ENCODE data around the gene PLTP.
"Not testable (repeated sequence)": the region's sequence is repeated elsewhere in the genome, so short reads cannot be mapped to it uniquely, and the experiment has no call there.

Gene PLTP

DNA sequence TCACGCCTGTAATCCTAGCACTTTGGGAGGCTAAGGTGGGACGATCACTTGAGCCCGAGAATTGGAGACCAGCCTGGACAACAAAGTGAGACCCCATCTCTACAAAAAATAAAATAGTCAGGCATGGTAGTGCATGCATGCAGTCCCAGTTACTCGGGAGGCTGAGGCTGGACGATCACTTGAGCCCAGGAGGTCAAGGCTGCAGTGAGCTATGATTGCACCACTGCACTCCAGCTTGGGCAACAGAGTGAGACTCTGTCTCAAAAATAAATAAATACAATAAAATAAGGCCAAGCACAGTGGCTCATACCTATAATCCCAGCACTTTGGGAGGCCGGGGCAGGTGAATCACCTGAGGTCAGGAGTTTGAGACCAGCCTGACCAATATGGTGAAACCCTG lies 10.6 kb downstream of the PLTP start:
- not testable (repeated sequence) for H3K4me3 ChIP-seq (ENCODE audit: low read depth in 1 of 2, low read length in 2 of 2); H3K9me3 ChIP-seq (ENCODE audit: control insufficient read depth in 1 of 2, low read length in 2 of 2); H3K4me1 ChIP-seq (ENCODE audit: control insufficient read depth in 1 of 2, insufficient read depth in 2 of 2, low read length in 2 of 2); H3K27ac ChIP-seq (ENCODE audit: low read length); H3K27me3 ChIP-seq (ENCODE audit: low read depth, low read length)
- H3K36me3 ChIP-seq (ENCODE audit: control insufficient read depth in 1 of 2, insufficient read depth in 2 of 2, low read length in 2 of 2), result peaks cover 28 to 55% of the 10 kb centered on the region in 2 donors

DNA sequence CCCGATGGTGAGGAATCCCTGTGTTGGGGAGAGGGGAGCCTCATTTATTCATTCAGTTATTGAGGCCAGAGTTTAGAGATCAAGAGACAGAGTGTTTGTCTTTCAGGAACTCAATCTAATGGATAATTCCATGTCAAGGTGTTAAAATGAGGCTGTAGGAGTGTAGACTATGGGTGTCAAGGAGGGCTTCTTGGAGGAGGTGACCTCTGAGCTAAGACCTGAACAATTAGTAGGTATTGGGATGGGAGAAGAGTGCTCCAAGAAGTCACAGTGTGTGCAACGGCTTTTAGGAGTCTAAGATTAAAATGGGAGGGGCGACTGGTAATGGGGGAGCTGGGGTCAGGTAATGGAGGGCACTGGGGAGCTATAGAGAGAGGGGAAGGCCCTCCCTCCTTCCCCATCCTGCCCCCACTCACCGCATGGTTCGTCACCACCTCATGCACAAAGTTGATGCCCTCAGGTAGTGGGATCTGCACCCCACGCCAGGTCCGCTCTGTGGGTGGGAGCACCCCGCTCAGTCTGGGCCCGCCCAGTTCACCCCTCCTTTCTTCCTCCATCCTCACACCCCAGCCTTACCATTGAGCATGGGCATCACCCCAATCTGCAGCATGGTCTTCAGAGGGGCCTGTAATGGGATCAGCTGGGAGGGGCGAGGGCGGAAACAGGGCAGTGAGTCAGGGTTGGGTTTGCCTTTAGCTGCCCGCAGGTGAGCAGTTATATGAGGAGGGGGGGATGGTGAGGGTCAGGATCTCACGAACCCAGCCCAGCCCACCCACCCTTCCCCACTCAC lies 12.7 kb downstream of the PLTP start:
- H3K4me3 ChIP-seq (ENCODE audit: low read depth in 1 of 2, low read length in 2 of 2), result no peak overlapping the region
- peaks cover 24 to 55% of the 10 kb centered on the region in 2 donors for H3K36me3 ChIP-seq (ENCODE audit: control insufficient read depth in 1 of 2, insufficient read depth in 2 of 2, low read length in 2 of 2)

DNA sequence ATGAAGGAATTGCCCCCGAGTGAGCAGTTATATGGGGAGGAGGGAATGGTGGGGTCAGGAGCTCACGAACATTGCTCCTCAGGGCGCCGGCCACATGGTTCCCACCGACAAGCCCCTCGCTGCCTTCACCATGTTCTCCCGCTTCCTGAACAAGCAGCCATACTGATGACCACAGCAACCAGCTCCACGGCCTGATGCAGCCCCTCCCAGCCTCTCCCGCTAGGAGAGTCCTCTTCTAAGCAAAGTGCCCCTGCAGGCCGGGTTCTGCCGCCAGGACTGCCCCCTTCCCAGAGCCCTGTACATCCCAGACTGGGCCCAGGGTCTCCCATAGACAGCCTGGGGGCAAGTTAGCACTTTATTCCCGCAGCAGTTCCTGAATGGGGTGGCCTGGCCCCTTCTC lies 13.7 kb downstream of the PLTP start:
- no peaks in the 10 kb centered on the region for H3K4me1 ChIP-seq (ENCODE audit: control insufficient read depth in 1 of 2, insufficient read depth in 2 of 2, low read length in 2 of 2)
- no peak overlapping the region for H3K27ac ChIP-seq (ENCODE audit: low read length)
- H3K36me3 ChIP-seq (ENCODE audit: control insufficient read depth in 1 of 2, insufficient read depth in 2 of 2, low read length in 2 of 2), result peaks cover 30 to 61% of the 10 kb centered on the region in 2 donors
- no peak overlapping the region for H3K4me3 ChIP-seq (ENCODE audit: low read depth in 1 of 2, low read length in 2 of 2)
- H3K9me3 ChIP-seq (ENCODE audit: control insufficient read depth in 1 of 2, low read length in 2 of 2), result no peaks in the 10 kb centered on the region
- no peaks in the 10 kb centered on the region for H3K27me3 ChIP-seq (ENCODE audit: low read depth, low read length)

More for the DNA sequence above, 12.7 kb downstream of the PLTP start:
- Histone ChIP-seq H3K4me1 (ENCODE audit: control insufficient read depth in 1 of 2, insufficient read depth in 2 of 2, low read length in 2 of 2) (no peaks in the 10 kb centered on the region), H3K9me3 (ENCODE audit: control insufficient read depth in 1 of 2, low read length in 2 of 2) (no peaks in the 10 kb centered on the region), H3K27me3 (ENCODE audit: low read depth, low read length) (no peaks in the 10 kb centered on the region), H3K27ac (ENCODE audit: low read length) (no peak overlapping the region)

DNA sequence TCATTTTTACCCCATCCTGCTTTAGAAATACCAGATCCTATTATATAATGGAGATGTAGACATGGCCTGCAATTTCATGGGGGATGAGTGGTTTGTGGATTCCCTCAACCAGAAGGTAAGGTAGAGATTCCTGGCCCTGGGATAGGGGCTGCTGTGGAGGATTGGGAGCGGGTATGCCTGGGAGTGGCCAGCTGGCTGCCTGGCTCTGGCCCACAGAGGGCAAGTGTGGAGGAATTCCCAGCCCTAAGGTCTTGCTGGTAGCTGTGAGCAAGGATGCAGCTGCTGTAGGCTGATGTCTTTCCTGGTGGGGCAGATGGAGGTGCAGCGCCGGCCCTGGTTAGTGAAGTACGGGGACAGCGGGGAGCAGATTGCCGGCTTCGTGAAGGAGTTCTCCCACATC lies 14.3 kb downstream of the PLTP start:
- no peak overlapping the region for H3K27ac ChIP-seq (ENCODE audit: low read length)
- H3K36me3 ChIP-seq (ENCODE audit: control insufficient read depth in 1 of 2, insufficient read depth in 2 of 2, low read length in 2 of 2), result peaks cover 30 to 67% of the 10 kb centered on the region in 2 donors
- no peaks in the 10 kb centered on the region for H3K9me3 ChIP-seq (ENCODE audit: control insufficient read depth in 1 of 2, low read length in 2 of 2)
- peaks cover 5% of the 10 kb centered on the region in 2 donors for H3K4me1 ChIP-seq (ENCODE audit: control insufficient read depth in 1 of 2, insufficient read depth in 2 of 2, low read length in 2 of 2)
- no peaks in the 10 kb centered on the region for H3K27me3 ChIP-seq (ENCODE audit: low read depth, low read length)
- no peak overlapping the region for H3K4me3 ChIP-seq (ENCODE audit: low read depth in 1 of 2, low read length in 2 of 2)

DNA sequence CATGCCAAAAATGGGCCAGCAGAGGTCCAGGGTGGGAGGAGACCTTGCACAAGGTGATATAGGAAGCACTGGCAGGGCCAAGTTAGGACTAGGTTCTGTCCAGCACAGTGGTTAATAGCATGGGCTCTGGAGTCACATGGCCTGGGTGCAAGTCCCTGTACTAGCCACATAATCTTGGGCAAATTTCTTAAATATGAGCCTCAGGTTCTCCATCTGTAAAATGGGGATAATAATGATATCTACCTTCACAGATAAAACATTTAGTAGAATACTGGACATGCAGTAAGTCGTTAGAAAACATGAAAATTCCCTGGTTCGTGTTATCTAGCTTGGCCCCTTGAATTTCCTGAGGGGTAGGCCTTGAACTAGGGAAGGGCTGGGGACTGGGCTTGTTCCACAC lies 14.7 kb downstream of the PLTP start:
- H3K36me3 ChIP-seq (ENCODE audit: control insufficient read depth in 1 of 2, insufficient read depth in 2 of 2, low read length in 2 of 2), result peaks cover 30 to 65% of the 10 kb centered on the region in 2 donors
- no peaks in the 10 kb centered on the region for H3K27me3 ChIP-seq (ENCODE audit: low read depth, low read length)
- peaks cover 8 to 9% of the 10 kb centered on the region in 2 donors for H3K4me1 ChIP-seq (ENCODE audit: control insufficient read depth in 1 of 2, insufficient read depth in 2 of 2, low read length in 2 of 2)
- H3K27ac ChIP-seq (ENCODE audit: low read length), result no peak overlapping the region
- H3K4me3 ChIP-seq (ENCODE audit: low read depth in 1 of 2, low read length in 2 of 2), result no peak overlapping the region
- H3K9me3 ChIP-seq (ENCODE audit: control insufficient read depth in 1 of 2, low read length in 2 of 2), result no peaks in the 10 kb centered on the region

DNA sequence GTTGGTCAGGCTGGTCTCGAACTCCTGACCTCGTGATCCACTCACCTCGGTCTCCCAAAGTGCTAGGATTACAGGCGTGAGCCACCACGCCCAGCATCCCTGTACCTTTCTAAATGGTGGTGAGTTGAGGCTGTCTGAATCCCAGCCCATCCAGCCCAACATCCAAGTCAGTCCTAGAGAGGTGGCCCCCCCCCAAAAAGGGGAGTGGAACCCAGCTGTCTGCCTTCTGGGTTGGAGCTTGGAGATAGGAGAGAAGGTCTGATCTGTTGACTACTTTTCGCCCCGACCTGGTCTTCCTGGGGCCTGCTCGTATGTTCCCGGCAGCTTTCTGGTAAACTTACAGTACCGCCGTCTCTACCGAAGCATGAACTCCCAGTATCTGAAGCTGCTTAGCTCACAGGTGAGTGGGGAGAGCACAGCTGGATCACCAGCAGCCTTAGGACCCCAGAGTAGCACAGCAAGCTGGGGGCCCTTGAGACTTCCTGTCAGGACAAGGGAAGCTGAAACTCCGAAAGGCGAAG lies 15.3 kb downstream of the PLTP start:
- H3K4me3 ChIP-seq (ENCODE audit: low read depth in 1 of 2, low read length in 2 of 2), result no peak overlapping the region
- H3K27me3 ChIP-seq (ENCODE audit: low read depth, low read length), result no peaks in the 10 kb centered on the region
- no peaks in the 10 kb centered on the region for H3K9me3 ChIP-seq (ENCODE audit: control insufficient read depth in 1 of 2, low read length in 2 of 2)
- peaks cover 30 to 60% of the 10 kb centered on the region in 2 donors for H3K36me3 ChIP-seq (ENCODE audit: control insufficient read depth in 1 of 2, insufficient read depth in 2 of 2, low read length in 2 of 2)
- peaks cover 12 to 14% of the 10 kb centered on the region in 2 donors for H3K4me1 ChIP-seq (ENCODE audit: control insufficient read depth in 1 of 2, insufficient read depth in 2 of 2, low read length in 2 of 2)
- H3K27ac ChIP-seq (ENCODE audit: low read length), result no peak overlapping the region

DNA sequence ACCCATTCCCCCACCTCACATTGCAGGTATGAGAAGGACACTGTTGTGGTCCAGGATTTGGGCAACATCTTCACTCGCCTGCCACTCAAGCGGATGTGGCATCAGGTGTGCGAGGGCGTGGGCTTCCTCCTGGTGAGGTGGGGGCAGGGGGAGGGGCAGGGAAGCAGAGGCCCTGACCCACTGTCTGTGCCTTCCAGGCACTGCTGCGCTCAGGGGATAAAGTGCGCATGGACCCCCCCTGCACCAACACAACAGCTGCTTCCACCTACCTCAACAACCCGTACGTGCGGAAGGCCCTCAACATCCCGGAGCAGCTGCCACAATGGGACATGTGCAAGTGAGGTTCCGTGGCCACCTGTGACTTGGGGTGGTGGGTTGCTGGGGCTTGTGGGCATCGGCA lies 17.2 kb downstream of the PLTP start:
- H3K4me3 ChIP-seq (ENCODE audit: low read depth in 1 of 2, low read length in 2 of 2), result no peak overlapping the region
- peaks cover 30 to 56% of the 10 kb centered on the region in 2 donors for H3K36me3 ChIP-seq (ENCODE audit: control insufficient read depth in 1 of 2, insufficient read depth in 2 of 2, low read length in 2 of 2)
- no peaks in the 10 kb centered on the region for H3K27me3 ChIP-seq (ENCODE audit: low read depth, low read length)
- H3K27ac ChIP-seq (ENCODE audit: low read length), result no peak overlapping the region
- peaks cover 12 to 20% of the 10 kb centered on the region in 2 donors for H3K4me1 ChIP-seq (ENCODE audit: control insufficient read depth in 1 of 2, insufficient read depth in 2 of 2, low read length in 2 of 2)
- no peaks in the 10 kb centered on the region for H3K9me3 ChIP-seq (ENCODE audit: control insufficient read depth in 1 of 2, low read length in 2 of 2)

DNA sequence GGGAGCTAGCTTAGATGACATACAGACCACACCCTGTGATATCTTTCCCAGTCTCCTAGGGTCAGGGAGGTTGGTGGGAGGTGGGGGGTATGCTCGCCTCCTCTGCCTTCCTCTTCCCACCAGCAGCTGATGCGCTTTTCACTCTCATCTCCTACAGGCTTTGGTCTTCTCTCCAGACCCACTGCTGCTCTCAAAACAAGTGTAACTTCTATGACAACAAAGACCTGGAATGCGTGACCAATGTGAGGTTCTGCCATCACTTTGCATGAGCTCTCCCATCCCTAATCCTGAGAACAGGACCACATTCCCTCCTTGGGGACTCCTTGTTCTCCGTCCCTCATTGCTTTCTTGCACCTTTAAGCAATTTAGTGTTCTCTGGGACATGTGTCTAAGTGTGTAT lies 18.1 kb downstream of the PLTP start:
- no peak overlapping the region for H3K4me3 ChIP-seq (ENCODE audit: low read depth in 1 of 2, low read length in 2 of 2)
- no peak overlapping the region for H3K27ac ChIP-seq (ENCODE audit: low read length)
- H3K4me1 ChIP-seq (ENCODE audit: control insufficient read depth in 1 of 2, insufficient read depth in 2 of 2, low read length in 2 of 2), result peaks cover 12 to 30% of the 10 kb centered on the region in 2 donors
- H3K36me3 ChIP-seq (ENCODE audit: control insufficient read depth in 1 of 2, insufficient read depth in 2 of 2, low read length in 2 of 2), result peaks cover 28 to 49% of the 10 kb centered on the region in 2 donors
- no peaks in the 10 kb centered on the region for H3K27me3 ChIP-seq (ENCODE audit: low read depth, low read length)
- H3K9me3 ChIP-seq (ENCODE audit: control insufficient read depth in 1 of 2, low read length in 2 of 2), result no peaks in the 10 kb centered on the region

DNA sequence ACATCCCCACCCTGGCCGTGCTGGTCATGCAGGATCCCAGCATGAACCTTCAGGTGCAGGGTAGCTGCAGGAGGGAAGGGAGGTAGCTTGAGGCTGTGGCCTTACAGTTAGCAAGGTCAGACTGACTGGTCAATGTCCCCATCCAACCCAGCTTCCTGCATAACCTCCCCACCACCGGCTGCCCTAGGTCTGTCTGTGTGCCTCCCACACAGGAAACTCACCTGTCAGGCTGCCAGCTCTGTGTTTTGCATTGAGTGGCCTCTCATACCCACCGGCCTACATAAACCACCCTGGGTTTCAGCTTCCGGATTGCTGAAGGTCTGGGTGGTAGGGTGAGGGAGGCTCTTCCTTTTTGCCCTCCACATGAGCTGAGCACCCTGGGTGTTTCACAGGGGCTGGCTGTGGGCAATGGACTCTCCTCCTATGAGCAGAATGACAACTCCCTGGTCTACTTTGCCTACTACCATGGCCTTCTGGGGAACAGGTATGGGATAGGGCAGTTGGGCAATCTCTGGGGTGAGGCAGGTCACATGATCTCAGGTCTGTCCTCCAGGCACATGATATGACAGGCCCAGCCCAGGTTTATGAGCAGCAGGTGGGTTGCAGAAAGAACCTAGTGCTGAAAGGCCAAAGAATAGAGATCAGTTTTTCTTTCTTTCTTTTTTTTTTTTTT lies 19.0 kb downstream of the PLTP start:
- Histone ChIP-seq H3K4me1 (ENCODE audit: control insufficient read depth in 1 of 2, insufficient read depth in 2 of 2, low read length in 2 of 2) (peaks cover 12 to 30% of the 10 kb centered on the region in 2 donors), H3K9me3 (ENCODE audit: control insufficient read depth in 1 of 2, low read length in 2 of 2) (no peaks in the 10 kb centered on the region), H3K27me3 (ENCODE audit: low read depth, low read length) (no peaks in the 10 kb centered on the region), H3K36me3 (ENCODE audit: control insufficient read depth in 1 of 2, insufficient read depth in 2 of 2, low read length in 2 of 2) (peaks cover 22 to 40% of the 10 kb centered on the region in 2 donors), H3K27ac (ENCODE audit: low read length) (no peak overlapping the region), H3K4me3 (ENCODE audit: low read depth in 1 of 2, low read length in 2 of 2) (no peak overlapping the region)

DNA sequence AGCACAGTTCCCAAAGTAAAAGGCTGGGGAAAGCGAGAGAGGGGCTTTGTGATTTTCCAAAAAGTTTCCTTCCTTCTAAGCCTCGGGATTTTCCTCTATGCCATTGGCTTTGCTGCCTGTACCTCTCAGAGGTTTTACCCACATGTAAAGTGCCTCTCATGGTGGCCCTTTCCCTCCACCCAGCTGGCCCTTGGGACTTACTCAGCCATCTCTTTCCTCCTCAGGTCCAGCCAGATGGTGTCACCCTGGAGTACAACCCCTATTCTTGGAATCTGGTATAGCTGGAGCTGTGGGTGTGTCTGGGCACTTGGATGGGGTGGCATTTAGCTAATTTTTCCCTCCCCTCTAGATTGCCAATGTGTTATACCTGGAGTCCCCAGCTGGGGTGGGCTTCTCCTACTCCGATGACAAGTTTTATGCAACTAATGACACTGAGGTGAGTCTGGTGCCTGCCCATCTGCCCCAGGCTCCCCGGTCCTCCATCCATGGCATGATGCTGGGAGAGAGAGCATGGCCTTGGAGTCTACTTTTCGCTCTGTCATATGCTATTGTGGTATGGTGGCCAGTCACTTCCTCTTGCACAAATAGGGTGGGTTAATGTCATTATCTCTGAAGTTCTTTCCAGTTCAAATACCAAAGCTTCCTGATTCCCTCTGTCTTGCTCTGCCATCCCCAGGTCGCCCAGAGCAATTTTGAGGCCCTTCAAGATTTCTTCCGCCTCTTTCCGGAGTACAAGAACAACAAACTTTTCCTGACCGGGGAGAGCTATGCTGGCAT lies 19.7 kb downstream of the PLTP start:
- H3K4me1 ChIP-seq (ENCODE audit: control insufficient read depth in 1 of 2, insufficient read depth in 2 of 2, low read length in 2 of 2), result peaks cover 12 to 30% of the 10 kb centered on the region in 2 donors
- no peaks in the 10 kb centered on the region for H3K27me3 ChIP-seq (ENCODE audit: low read depth, low read length)
- H3K36me3 ChIP-seq (ENCODE audit: control insufficient read depth in 1 of 2, insufficient read depth in 2 of 2, low read length in 2 of 2), result peaks cover 23 to 38% of the 10 kb centered on the region in 2 donors
- H3K27ac ChIP-seq (ENCODE audit: low read length), result no peak overlapping the region
- H3K9me3 ChIP-seq (ENCODE audit: control insufficient read depth in 1 of 2, low read length in 2 of 2), result no peaks in the 10 kb centered on the region
- peak overlapping the region; percentile 69 to 95 for H3K4me3 ChIP-seq (ENCODE audit: low read depth in 1 of 2, low read length in 2 of 2)
